ENCODE results near the gene AGBL4. TPM values are rescaled to one million over a fixed set of nuclear protein-coding genes. Genes with fewer than 3 reads are reported as not detected.

Gene AGBL4
- total RNA-seq, 6 experiments from 2014 or later = not detected

DNA sequence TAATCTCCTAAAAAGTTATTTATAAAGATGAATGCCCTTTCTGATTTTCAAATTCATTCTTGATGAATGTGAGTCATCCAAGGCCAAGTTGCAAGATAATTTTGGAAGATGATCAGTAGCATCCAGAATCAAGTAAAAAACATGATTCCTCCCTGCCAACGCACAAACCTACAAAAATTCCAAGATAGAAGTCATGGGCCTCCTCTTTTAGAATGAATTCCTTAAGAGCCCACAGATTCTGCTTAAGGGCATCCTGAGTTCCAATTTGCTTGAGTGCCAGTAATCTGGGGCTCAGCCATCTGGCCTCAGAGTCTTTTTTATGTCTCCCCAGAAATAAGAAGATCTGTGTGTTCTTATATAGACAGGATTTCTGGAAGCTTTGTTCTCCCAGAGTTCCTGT is 1528.6 kb downstream of the AGBL4 start:
- peak; percentile 2 for DNase-seq
- H3K9me3 Mint-ChIP-seq = peaks cover 11% of the 10 kb centered on the region; the same call in 1 of the 2 replicates
- no peak overlapping the region for H3K4me3 Mint-ChIP-seq
- no peaks in the 10 kb centered on the region; the same call in 1 of the 2 replicates for H3K27me3 Mint-ChIP-seq (ENCODE audit: insufficient read depth)
- H3K36me3 Mint-ChIP-seq (ENCODE audit: low read depth) = no peaks in the 10 kb centered on the region
- TF ChIP-seq, protein P1, sequence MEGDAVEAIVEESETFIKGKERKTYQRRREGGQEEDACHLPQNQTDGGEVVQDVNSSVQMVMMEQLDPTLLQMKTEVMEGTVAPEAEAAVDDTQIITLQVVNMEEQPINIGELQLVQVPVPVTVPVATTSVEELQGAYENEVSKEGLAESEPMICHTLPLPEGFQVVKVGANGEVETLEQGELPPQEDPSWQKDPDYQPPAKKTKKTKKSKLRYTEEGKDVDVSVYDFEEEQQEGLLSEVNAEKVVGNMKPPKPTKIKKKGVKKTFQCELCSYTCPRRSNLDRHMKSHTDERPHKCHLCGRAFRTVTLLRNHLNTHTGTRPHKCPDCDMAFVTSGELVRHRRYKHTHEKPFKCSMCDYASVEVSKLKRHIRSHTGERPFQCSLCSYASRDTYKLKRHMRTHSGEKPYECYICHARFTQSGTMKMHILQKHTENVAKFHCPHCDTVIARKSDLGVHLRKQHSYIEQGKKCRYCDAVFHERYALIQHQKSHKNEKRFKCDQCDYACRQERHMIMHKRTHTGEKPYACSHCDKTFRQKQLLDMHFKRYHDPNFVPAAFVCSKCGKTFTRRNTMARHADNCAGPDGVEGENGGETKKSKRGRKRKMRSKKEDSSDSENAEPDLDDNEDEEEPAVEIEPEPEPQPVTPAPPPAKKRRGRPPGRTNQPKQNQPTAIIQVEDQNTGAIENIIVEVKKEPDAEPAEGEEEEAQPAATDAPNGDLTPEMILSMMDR (IDR thresholded peaks at IDR 0.05) = no peak
- peaks cover 24% of the 10 kb centered on the region; the same call in 1 of the 2 replicates for H3K4me1 Mint-ChIP-seq (ENCODE audit: low read depth)
- H3K27ac Mint-ChIP-seq = no peak overlapping the region

DNA sequence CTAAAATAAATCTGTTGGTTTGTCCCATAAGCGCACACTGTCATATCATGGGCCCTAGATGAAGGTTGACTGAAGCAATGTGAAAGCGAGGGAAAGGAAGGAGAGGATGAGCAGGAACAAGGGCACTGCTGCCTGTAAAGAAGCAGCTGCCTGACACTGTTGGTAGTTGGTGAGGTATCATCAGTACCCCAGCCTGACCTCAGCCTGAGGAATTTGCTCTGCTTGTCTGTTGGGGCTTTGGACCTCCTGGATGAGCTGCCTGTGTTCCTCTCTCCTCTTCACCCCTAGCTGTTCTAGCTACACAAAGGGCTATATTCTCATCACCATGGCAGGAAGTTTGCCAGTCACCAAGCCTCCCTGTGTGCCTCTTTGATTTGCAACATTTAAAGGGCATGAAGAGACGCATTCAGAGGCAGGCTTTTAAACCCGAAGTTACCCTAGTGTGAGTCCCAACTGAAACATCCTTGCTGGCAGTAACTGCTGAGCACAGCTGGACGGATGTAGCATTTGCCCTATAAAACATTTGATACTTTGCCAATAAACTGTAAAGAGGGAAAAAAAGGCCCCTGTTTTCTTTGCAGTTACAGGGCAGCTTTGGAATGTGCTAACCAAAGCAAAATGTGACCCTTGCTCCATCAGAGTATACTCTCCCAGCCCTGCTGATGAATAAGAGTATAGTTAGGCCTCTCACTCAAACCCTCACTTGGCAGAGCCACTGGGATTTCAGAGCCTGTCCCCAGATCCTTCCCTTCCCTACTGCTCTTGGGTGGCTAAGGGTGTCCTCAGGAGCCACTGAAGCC is 1529.6 kb downstream of the AGBL4 start:
- peak overlapping the region; percentile 45 for H3K27ac Mint-ChIP-seq
- TF ChIP-seq, protein P1 (IDR thresholded peaks at IDR 0.05) = no peak
- H3K4me1 Mint-ChIP-seq (ENCODE audit: low read depth) = peaks cover 24% of the 10 kb centered on the region; the same call in 1 of the 2 replicates
- peaks cover 11% of the 10 kb centered on the region; the same call in 1 of the 2 replicates for H3K9me3 Mint-ChIP-seq
- peak; percentile 46 for DNase-seq
- H3K36me3 Mint-ChIP-seq (ENCODE audit: low read depth) = no peaks in the 10 kb centered on the region
- no peak overlapping the region for H3K4me3 Mint-ChIP-seq
- H3K27me3 Mint-ChIP-seq (ENCODE audit: insufficient read depth) = no peaks in the 10 kb centered on the region; the same call in 1 of the 2 replicates

DNA sequence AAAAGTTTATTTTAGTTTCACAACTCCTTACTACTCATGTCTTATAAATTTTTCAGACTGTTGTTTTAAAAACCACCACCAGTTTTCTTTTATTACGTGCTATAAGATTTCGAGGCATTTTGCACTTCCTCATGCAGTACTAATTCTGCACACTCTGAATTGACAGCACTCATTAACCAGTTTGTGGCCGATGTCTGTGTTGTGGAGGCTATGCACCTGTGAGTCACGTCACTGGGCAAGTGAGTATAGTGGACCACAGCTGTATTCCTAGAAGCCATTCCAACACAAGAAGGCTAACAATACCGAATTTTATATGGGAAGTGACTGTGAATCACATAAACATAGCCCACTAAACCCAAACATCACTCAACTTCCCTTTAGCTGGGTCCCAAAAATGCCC is 1530.7 kb downstream of the AGBL4 start:
- Mint-ChIP-seq H3K4me3 (no peak overlapping the region), H3K4me1 (ENCODE audit: low read depth) (peaks cover 24% of the 10 kb centered on the region; the same call in 1 of the 2 replicates), H3K27ac (no peak overlapping the region), H3K27me3 (ENCODE audit: insufficient read depth) (no peaks in the 10 kb centered on the region), H3K36me3 (ENCODE audit: low read depth) (no peaks in the 10 kb centered on the region), H3K9me3 (peaks cover 11% of the 10 kb centered on the region; the same call in 1 of the 2 replicates)
- TF ChIP-seq, protein P1 (IDR thresholded peaks at IDR 0.05) = no peak
- no peak for DNase-seq

DNA sequence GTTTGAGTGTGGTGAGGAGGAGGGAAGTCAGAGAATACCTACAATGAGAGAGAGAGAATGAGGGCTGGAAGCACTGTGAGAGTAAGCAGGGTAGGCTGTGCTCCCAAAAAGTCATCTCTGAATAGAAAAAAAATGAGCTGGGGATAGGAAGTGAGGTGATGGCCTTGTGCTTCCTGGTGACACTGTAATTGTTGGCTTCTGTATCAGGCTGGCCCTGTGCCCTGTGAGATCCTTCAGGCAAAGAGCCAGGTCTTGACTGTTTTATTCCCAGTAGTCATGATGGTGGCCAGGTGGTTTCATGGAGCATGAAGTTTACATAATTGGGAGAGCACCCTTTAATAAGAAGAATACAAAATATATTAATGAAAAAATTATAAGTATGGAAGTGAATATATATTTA is 1531.4 kb downstream of the AGBL4 start:
- TF ChIP-seq, protein P1 (IDR thresholded peaks at IDR 0.05) = no peak
- peaks cover 24% of the 10 kb centered on the region; the same call in 1 of the 2 replicates for H3K4me1 Mint-ChIP-seq (ENCODE audit: low read depth)
- no peaks in the 10 kb centered on the region for H3K27me3 Mint-ChIP-seq (ENCODE audit: insufficient read depth)

DNA sequence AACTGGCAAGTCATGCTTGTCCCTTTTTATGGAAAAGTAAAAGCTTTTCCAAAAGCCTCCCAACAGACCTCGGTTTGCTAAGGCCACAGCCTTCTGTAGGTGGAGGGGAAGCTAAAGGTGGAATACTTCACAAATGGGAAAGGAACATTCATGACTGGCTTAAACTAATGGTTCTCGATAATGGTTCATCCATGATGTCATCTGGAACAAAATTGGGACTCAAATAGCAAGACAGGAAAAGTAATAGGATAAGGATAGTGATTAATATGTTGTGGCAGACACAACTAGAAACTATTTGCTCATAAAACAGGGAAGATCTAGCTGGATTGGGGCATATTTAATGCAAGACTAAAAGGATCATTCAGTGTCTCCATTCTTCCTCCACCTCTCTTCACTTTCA is 1535.0 kb downstream of the AGBL4 start:
- H3K36me3 Mint-ChIP-seq (ENCODE audit: low read depth) = no peaks in the 10 kb centered on the region
- peaks cover 1% of the 10 kb centered on the region; the same call in 1 of the 2 replicates for H3K4me1 Mint-ChIP-seq (ENCODE audit: low read depth)
- no peaks in the 10 kb centered on the region; the same call in 1 of the 2 replicates for H3K27me3 Mint-ChIP-seq (ENCODE audit: insufficient read depth)
- H3K4me3 Mint-ChIP-seq = no peak overlapping the region
- TF ChIP-seq, protein P1 (IDR thresholded peaks at IDR 0.05) = no peak
- DNase-seq = no peak
- peaks cover 16% of the 10 kb centered on the region; the same call in 1 of the 2 replicates for H3K9me3 Mint-ChIP-seq
- no peak overlapping the region for H3K27ac Mint-ChIP-seq

More for the DNA sequence above, 1531.4 kb downstream of the AGBL4 start:
- DNase-seq = no peak
- Mint-ChIP-seq H3K4me3 (no peak overlapping the region), H3K27ac (no peak overlapping the region), H3K9me3 (peaks cover 13% of the 10 kb centered on the region; the same call in 1 of the 2 replicates), H3K36me3 (ENCODE audit: low read depth) (no peaks in the 10 kb centered on the region)

Other genes starting within 250 kb of the AGBL4 start
- not detected for gene ELAVL4, start 85.0 kb upstream of the AGBL4 start, total RNA-seq (2021; fragmentation: NEBNext Ultra II Directional; extraction: Animal tissue kit (Norgen Biotek cat#: 25700))